ENCODE data around the gene FAM163A.

The FAM163A gene

DNA sequence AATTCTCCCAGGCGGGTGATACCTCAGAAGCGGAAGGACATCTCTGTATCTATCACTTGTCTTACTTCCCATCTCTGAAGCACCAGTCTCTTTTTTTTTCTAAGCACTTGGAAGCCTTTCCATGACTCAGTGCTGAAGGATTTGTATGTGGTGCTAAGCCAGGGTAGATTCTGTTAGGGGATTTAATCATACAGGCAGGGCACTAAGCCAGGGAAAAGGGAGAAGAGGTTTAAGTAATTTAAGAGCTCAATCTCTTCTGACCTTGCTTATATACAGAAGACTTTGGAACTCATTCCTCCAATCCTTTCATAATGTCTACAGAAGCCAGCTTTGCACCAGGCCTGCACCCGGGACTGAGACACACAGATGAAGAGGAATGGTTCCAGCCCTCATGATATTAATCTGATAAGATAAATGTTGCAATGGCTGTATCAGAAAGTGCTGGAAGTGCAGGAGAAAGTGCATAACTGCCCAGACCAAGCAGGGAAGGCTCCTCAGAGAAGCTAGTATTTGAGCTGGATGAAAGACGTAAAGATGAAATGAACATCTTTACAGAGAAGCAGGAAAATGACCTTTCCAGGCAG, 11.0 kb downstream of the FAM163A start:
- no peak for DNase-seq

GRCh38 chr1:179757933-179758332, 14.8 kb downstream of the FAM163A start:
- DNase-seq: no peak

DNA sequence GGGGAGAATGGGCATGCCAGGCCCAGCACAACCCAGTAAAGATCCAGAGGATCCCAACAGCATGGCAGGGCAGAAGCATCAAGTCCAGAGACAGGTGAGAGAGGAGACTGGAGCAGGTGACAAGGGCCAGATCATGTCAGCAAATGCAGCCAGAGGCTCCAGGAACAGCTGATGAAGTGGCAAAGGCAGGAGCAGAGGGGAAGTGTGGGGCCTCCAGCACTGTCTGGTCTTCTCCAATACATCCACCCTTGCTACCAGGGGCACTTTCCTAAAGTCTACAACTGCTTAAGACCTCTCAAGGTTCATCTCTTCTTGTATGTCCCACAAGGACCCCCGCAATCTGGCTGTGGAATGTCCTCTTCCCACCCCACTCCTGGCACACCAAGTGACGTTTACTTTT, 17.4 kb downstream of the FAM163A start:
- no peak for DNase-seq

GRCh38 chr1:179761296-179761695, 18.2 kb downstream of the FAM163A start:
- DNase-seq: no peak

DNA sequence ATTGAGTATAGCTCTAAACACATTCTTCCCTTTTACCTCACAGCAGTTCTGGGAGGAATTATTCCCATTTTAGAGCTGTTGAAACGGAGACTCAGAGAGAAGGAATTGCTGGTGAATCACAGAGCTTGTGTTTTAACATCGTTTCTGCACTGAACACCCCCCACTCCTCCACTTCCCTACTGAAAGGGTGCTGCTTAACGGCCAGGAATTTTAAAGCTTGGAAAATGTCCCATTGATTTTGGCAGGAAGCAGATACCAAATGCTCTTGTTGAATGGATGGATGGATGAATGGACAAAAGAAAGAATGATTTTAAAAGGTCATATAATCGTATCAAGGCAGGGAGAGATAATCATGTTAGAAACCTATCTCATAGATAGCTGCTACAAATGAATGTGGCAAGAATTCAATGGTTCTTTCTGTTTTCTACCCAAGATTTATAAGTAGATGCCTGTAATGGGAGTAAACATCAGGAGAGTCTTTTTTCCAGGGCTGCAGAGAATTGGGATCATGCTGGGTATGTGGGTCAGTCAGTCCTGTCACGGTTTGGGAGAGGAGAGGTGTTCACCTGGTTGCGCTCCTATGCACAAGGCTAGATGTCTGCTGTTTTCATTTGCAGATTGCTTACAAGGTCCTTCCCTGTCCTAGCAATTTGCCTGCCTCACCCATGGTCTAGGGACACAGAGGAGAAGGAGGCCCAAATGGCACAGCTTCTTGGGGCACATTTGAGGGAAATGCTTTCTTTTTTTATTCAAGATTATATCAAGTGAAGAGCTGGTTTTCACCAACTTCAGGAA, 19.0 kb downstream of the FAM163A start:
- no peak for DNase-seq

DNA sequence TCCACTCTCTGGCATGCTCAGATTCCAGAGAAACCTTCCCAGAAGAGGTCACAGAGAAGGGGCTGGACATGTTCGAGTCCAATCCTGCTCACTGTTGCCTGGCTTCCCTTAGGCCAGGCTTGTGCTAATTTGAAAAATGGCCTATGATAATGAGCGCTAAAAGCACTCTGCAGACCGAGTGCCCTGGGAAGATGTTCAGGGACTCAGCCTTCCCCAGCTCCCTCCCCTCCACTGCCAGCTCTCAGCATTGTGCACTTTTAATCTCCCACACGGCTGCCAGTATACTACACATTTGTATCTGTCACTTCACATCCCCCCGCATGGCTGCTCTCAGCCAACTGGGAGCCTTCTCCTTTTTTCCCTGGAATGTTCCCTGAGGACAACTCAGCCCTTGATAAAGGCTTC, 24.1 kb downstream of the FAM163A start:
- no peak for DNase-seq

GRCh38 chr1:179767996-179768395, 24.9 kb downstream of the FAM163A start:
- no peak for DNase-seq

GRCh38 chr1:179770887-179771502, 27.9 kb downstream of the FAM163A start:
- no peak for DNase-seq

- DNase-seq: no peak
Measured at GRCh38 chr1:179773264-179773663, 30.2 kb downstream of the FAM163A start.

DNA sequence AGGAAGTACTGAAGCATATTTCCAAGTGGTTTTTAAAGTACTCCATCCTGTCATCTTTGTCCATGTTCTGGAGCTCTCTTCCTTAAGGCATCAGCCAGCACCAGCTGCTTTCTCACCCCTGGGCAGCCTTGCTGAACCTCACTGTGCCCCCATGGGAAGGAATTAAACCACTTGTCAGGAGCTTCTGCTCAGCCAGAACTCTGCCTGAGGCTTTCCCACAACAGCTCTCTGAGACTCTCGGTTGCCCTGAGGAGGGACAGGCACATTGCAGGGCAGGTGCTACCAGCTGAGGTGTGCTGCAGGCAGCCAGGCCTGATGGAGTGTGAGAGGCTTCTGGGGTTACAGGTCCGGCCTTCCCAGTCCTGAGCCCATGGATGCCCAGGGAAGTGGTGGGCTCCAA, 30.9 kb downstream of the FAM163A start:
- DNase-seq: no peak

GRCh38 chr1:179774566-179774965, 31.5 kb downstream of the FAM163A start:
- no peak for DNase-seq

DNA sequence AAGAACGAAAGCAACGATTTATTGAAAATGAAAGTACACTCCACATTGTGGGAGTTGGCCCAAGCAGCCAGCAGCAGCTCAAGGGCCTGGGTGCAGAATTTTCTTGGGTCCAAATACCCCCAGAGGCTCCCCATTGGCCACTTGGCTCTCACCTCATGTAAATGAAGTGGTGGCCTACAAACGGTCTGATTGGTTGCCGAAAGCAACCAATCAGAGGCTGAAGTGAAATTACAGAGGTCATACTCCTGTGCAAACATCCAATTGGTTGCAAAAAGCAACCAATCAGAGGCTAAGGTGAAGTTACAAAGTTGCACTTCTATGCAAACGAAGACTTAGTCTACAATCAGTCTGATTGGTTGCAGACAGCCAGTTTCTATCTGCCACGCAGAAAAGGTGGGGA, 31.9 kb downstream of the FAM163A start:
- no peak for DNase-seq

GRCh38 chr1:179776831-179777230, 33.7 kb downstream of the FAM163A start:
- DNase-seq: no peak

- no peak for DNase-seq
Measured at GRCh38 chr1:179777731-179778130, 34.6 kb downstream of the FAM163A start.

DNA sequence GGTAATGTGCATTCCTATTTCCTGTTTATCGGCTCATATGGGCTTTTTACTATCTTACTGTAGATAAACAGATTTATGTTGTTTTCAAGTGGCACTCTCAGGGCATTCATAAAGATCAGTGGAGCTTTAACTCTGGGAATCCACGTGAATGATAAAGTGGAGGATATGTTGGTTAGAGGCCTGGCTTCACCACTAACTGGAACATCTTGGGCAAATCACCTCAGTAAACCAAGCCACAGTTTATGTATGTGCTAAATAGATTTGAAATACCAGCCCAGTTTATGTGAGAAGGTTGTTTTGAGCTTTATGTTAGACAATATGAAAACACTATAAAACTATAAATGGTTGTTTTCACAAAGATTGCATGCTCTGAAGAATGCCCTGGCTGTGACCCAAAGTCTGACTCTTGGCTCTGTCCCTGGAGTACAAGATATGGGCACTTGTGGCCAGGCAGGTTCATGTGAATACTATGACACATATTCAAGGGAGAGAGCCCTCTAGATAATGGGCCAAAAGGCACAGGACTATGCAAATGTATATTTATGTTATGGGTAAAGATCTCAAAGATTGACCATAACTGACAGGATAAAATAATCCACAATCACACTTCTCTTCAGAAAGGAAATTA, 36.7 kb downstream of the FAM163A start:
- DNase-seq: no peak

DNA sequence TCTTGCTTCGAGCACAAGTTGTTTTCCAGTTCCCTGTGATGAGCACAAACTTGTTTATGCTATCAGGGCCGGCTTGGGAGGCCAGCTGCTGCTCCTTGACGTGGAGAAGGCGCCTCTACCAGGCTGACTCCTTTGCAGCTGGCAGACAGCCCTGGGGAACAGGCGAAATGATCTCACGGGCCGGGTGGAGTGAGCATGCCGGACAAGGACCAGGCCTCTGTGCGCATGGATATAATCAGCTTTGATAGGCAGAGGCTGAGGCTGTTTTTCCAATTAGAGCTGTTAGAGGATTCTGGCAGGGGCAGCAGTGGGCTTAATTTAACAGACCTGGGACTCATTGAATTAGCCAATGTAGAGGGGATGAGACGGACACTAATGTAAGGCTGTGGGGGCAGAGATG, 38.9 kb downstream of the FAM163A start:
- DNase-seq: no peak

GRCh38 chr1:179785031-179785431, 41.9 kb downstream of the FAM163A start:
- no peak for DNase-seq

GRCh38 chr1:179785728-179786127, 42.6 kb downstream of the FAM163A start:
- no peak for DNase-seq

DNA sequence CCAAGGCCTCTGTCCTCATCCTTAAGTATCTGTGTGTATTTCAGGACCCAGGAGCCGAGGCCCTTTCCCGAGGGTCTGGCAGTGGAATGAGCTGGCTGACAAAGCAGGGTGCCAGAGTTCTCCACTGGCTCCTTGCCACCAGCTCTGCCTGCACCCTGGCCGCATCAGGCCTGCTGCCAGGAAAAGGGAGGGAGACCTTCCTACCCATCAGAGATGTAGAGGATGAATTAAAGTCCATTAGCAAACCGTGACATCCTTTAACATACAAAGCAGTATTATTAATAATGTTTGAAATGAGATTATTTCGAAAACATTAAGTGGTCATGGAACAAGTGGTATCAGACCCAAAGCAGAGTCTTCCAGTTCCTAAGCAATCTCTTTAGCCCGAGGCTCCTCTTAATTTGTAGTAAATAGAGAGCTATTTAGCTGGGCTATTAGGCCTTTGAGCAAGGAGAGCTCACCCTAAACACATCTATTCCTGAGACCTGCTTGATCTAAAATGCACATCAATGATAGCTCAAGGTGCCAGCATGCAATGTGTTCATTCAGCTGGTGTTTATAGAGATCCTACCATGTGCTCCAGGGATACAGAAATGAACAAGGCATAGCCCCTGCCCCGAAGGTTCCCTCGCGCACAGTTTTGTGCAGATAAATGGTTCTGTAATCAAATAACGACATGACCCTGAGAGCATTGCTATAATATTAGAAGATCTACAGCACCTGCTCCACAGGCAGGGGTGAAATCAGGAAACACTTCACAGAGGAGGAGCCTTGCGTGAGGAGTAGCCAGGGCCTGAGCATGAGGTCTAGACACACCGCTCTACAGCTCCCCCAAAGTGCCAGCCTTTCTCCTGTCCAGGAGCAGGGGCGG, 44.0 kb downstream of the FAM163A start:
- no peak for DNase-seq

- DNase-seq: no peak
Measured at GRCh38 chr1:179788259-179788658, 45.2 kb downstream of the FAM163A start.

DNA sequence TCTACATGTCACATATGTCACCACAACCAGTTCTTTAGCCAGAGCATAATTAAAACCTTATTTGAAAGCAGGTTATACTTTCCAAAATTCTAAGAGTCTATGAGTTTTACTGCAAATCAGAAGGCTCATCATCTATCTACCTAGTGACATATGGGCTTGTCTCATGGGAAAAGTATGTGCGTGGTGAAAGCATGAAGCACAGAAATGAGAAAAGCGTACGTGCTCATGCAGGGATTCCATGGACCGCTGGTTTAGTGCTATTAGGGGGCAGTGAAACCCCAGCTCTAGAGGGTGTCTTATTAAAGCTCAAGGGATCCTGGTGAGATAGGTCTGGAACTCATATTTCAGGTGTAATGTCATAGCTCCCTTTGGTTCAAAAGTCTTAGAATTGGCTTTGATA, 50.2 kb downstream of the FAM163A start:
- DNase-seq: no peak

GRCh38 chr1:179794146-179794545, 51.1 kb downstream of the FAM163A start:
- no peak for DNase-seq

GRCh38 chr1:179794669-179795068, 51.6 kb downstream of the FAM163A start:
- DNase-seq: no peak

Data from activated CD4-positive, CD25-positive, alpha-beta regulatory T cell treated with anti-CD3 and anti-CD28 coated beads, Interleukin-2, amount 50 U/mL, for 72 hours (primary cell).